GM21515 (cell line): ENCODE data around the gene SNRNP25.
A peak's percentile ranks its signal among the peaks of the same experiment; 100 is the strongest.

ENCODE experiments used
- ATAC-seq: cut with Tn5 transposase; IDR thresholded peaks from one replicate; pipeline ENCODE4 v1.9.1; 2021; ENCODE audit not compliant: unreplicated experiment

Gene SNRNP25

DNA sequence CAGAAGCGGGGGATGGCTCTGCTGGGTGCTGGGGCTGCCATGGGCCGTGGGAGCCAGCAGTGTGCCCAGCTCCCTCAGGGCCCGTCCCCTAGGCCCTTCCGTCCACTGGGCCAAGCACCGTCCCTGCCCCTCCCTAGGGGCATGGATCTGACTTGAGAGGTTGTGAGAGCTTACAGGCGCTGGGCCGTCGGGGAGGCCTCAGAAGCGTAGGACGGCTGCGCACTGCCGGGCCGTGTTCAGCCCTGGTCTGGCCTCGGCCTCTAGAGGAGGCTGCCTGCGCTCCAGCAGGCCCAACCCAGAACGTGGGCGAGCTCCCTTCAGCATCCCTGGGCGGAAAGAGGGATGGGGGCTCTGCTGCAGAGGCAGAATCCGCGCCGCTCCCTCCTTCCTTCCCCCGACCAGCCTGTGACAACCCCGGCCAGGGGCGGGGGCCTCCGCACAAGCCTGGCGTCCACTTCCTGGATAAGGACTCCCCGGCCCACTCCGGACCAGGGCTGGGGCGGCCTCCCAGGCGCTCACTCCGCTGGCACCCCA is 23.7 kb downstream of the SNRNP25 start:
- peak; percentile 11 for ATAC-seq

DNA sequence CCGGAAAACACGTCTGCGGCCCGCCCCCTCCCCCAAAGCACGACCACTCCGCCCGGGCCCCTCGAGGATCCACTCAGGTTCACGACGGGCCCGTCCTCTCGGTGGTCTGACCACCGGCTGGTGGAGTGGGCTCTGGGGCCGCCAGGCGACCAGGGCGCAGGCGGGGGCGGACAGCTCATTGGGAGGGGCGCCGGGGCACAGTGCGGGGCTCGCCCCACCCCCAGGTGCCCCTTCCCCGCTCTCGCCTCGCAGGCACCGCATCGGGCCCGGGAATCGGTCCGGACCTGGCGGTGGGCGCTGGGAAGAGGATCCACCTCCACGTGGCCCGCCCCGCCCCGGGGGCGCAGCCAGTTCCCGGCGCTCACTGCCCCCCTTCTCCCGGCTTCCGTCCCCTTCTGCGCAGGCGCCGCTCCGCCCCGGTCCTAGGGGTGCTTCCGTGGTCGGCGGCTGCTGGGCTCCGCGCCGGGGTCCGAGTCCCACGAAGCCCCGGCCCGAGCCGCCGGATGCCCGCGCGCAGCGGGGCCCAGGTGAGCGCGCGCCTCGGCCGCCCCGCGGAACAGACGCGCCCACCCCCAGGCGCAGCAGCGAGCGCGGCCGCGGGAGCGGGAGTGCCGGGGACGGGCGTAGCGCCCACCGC is 24.3 kb downstream of the SNRNP25 start, which contains the start of gene MPG:
TSS of gene MPG (plus strand) at position 419 of the 637 bp plus-strand sequence. CDS start at position 504, 85 bp downstream.
- peak; percentile 71 for ATAC-seq

DNA sequence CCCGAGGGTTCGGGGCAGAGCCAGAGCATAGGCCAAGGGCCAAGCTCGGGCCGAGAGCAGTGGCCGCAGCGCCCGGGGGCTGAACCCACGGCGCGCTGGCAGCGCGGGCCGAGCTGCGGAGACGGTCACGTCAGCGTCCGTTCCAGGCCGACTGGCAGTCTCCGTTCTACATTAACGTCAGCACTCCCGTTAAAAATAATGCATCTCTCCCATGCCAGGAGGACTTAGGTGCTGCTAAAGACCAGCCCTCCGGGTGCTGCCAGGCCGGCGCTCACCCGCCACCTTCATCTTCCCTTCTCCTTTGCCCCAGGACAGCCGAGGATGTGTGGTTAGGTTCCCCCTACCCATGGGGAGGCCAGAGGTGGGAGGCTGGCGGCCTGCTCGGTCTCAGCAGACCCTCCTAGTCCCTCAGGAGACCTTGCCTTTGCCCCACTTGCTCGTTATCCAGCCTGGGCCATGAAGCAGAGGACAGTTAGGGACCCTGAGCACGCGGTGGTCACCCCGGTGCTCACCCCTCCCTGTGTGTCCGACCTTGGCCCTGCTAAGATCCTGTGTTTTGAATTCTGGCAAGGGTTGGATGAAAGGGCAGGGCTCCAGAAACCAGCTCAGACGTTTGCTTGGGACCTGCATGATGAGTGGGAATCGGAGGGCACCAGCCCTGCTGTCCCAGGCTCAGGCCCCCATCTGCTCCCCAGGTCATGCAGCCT is 25.0 kb downstream of the SNRNP25 start:
- ATAC-seq = no peak

DNA sequence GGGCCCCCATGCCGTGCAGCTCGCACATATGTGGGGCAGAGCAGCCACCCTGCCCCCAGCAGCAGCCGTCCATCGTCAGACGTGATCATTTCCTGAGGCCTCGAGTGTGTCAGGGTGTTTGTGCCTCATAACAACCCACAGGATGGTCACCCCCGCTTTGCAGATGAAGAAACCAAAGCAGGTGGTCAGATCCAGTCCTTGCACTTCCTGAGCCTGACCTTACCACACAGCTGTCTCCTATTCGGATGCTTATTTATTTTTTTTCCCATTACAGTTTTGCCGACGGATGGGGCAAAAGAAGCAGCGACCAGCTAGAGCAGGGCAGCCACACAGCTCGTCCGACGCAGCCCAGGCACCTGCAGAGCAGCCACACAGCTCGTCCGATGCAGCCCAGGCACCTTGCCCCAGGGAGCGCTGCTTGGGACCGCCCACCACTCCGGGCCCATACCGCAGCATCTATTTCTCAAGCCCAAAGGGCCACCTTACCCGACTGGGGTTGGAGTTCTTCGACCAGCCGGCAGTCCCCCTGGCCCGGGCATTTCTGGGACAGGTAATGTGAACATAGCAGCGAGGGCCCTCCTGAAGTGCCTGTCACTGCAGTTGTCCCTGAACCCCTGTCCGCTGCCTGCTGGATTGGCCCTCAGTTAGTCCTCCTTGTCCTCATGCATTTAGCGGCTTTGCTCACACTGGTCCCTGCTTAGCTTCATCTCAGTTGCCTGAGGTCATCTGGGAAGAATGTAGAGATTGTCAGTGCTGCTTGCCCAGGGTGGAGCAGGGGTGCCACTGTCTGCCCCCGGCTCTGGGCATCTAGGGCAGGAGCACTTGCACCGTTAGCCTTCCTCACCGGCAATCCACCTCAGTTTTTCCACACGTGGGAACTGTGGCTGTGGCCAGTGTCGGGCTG is 25.8 kb downstream of the SNRNP25 start:
- ATAC-seq = no peak

DNA sequence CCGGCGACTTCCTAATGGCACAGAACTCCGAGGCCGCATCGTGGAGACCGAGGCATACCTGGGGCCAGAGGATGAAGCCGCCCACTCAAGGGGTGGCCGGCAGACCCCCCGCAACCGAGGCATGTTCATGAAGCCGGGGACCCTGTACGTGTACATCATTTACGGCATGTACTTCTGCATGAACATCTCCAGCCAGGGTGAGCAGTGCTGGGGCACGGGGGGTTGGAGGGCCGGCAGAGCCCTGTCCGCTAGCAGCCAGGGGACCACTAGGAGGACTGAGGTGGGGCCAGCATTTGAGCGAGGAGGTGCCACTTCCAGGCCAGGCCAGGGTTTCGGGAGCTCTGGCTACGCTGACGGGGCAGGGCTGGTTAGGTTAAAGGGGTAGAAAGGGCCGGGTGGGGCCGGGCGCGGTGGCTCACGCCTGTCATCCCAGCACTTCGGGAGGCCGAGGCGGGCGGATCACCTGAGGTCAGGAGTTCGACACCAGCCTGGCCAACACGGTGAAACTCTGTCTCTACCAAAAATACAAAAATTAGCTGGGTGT is 29.5 kb downstream of the SNRNP25 start:
- ATAC-seq = no peak

DNA sequence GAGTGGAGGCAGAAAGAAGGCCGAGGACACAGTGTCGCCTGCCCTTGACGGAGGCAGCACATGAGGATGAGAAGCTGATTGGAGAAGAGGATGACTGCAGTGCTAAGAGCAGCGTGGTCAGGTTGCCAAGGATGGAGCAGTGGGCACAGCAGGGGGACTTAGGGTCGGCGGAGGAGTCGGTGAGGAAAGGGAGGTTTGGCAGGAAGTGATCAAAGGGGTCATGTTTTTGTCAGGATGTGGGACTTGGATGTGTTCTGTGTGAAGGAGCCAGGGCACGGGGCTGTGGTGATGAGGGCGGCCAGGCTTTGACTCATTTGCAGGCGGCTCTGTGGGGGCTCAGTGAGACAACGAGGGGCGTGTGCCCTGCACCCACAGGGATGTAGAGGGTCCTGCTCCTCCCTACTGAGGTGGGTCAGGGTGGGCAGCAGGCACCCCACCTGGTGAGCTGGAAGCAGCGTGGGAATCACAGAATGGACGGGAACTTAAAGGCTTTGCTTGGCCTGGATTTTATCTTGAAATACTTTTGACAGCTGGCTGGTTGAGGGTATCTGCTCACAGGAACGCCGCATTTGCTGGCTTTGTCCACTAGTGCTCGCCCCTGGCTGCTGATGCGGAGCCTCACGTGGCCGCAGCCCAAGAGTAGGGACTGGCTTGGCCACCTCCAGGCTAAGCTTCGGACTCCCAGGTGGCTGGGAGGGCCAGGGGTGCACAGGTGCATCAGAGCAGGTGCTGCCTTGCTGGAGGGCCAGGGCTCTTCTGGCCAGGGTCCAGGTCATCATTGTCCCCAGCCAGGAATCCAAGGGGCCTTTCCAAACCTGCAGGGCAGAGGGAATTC is 30.4 kb downstream of the SNRNP25 start:
- no peak for ATAC-seq

DNA sequence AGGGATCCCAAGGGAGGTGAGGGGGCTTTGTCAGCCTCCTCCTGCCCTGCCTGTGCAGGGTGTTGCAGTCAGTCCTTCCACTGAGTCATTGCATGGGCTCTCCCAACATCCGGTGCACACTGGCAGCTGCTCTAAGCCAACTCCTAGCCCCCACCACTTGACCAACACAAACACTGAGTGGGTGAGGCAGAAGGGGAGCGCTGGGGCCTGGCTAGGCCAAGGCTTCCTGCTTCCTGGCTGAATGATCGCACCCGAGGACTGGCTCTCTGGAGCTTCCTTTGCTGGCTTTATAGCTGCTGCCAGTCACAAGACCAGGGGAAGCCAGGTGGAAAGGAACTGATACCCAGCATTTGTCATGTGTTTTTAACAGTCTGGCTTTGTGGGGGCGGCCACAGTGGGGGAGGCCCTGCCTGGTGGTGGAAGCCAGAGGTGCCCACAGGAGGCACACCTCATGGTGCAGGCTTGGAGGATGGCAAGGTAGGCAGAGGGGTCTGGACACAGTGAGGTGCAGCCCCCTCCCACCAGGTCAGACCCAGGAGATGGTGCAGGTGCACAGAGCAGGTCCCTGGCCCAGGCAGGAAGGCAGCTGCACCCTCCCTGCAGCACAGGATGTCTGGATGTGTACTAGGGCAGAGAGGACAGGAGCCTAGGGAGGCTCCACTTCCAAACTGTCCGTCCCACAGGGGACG is 31.2 kb downstream of the SNRNP25 start:
- ATAC-seq = no peak

DNA sequence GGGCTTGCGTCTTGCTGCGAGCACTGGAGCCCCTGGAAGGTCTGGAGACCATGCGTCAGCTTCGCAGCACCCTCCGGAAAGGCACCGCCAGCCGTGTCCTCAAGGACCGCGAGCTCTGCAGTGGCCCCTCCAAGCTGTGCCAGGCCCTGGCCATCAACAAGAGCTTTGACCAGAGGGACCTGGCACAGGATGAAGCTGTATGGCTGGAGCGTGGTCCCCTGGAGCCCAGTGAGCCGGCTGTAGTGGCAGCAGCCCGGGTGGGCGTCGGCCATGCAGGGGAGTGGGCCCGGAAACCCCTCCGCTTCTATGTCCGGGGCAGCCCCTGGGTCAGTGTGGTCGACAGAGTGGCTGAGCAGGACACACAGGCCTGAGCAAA is 31.8 kb downstream of the SNRNP25 start:
- no peak for ATAC-seq

DNA sequence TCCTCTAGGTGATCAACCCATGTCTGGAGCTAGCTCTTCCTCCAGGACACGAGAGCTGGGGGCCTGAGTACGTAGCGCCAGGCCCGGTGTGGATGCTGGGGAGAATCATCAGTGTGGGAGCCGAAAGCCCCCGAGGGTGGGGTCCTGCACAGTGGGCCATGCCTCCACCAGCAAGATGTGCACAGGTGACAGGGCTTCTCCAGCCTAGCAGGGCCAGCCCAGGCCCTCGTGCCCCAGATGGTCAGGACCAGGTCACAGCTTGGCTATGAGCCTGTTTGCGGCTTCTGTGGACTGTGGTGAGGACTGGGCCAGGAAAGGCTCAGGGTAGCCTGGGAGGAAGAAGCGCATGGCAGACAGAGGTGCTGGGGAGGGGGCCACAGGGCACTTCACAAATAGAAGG is 32.2 kb downstream of the SNRNP25 start:
- ATAC-seq = no peak

DNA sequence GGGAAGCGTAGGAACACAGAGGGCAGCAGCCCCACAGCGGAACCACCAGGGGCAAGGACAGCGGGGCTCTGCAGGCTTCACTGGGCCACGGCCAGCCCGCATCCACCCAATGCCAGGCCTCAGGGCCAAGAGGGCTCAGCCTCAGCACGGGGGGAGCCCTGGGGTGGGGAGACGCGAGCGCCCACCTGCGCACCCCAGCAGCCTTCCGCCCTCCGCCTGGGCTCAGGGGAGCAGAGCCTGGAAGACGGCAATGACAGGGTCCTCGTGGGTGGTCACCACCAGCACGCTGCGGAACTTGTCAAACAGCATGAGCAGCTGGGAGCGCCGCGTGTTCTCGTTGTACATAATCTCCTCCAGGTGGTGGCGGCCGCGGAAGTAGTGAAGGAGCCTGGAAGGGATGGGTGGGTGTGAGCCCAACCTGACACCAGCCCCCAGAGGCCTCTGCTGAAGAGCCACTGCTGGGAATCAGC is 32.9 kb downstream of the SNRNP25 start:
- no peak for ATAC-seq

DNA sequence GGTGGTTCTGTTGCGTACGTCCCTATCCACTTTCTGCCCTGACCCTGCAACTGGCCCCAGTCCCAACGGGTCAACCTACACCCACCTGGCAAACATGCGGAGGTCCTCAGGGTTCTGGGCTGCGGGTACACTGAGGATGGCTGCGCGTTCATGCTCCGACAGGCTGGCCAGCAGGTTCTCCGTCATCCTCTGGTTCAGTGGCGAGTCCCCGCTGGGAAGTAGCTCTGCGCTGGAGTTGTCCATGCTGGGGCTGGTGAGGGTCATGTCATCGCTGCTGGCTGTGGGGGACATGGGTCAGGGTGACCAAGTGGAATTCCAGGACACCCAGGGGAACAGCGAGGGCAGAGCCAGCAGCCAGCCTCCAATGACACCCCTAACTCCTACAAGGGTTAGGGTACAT is 35.0 kb downstream of the SNRNP25 start:
- ATAC-seq = no peak

DNA sequence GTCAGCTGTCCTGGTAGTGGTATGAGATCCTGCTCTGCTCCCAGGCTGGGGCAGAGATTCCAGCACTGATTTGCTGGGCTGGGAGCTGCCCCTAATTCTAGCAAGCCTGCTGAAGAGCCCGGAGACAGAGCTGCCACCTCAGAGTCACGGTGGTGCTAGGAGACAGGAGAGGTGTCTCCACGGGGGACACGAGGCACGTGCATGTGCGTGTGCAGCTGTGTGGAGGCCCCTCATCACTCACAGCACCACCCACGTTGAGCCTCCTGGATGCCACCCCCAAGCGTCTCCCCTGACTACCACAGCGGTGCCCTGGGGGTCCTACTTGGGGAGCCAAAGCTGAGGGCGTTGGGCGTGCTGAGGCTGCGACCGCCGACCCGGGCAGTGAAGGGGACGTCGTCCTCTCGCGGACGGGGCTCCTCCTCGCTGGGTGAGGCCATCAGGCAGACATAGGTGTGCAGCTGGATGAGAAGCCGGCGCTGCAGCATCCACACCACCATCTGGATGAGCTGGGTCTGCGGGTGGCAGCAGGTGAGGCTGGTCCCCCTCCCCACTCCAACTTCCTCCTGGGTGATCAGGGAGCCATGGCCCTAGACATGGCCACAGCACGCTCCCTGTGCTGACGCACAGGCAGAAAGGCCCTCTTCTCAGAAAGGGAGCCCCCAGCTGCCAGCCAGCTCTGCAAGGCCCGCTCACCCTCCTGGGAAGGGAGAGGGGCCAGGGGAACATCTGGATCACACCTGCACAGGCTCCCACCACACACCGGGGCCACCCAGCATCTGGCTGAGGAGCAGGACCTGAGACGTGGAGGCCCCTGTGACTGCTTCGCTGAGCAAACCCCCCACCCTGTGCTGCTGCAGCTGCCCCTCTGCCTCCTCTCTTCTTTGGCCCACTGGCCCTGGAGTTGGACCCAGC is 36.0 kb downstream of the SNRNP25 start:
- ATAC-seq = no peak

DNA sequence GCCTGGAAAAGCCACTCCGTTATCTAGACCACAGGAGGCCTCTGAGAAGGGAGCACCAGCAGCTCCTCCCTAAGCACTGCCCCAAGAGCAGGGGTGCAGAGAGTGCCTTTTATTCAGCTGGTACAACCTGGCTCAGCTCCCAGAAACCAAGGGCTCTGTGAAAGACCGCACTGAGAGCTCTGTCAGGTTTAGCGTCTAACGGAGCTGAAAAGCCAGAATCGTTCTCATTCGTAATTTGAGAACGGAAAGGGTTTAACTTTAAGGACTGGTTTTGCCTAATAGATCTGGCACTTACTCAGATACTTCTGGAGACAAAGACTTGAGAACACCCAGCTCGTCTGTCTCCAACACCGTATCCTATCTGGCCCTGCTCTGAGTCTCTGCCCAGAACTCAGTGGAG is 37.9 kb downstream of the SNRNP25 start:
- no peak for ATAC-seq

DNA sequence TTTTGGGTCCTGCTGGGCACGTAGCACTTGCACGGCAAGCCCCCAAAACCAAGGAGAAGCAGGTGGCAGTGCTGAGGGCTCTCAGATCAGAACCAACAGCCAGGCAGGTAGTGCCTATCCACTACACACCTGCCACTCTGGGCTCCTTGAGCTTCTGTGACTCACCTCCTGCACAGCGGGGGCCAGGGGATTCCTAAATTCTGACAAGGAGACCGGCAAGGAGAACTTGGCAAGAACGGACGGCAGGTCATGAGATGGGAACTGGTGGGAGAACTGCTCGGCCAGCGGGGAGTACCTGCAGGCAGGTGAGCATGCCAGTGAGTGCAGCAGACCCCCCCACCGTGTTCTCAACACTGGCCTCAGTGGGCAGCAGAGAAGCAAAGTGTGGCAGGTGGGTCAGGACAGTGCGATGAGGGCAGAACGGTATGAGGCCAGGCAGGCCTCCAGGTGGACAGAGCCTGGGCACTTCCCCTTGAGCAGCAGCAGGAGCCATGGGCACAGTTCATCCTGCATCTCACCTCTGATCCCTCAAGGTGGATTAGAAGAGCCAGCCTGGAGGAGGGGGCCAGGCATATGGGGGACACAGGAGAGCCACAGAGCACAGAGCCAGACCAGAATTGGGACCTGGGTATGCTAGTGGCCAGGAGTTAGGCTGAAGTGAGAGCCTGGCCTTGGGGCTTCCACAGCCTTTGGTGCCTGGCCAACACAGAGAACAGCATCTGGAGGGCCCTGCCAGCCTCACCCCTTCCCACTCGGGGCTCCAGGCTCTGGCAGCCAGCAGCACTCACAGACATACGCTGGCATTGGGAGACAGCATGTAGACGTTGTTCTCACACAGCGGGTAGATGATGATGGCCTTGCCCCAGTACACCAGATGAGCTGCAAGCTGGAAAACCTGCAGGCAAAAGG is 39.1 kb downstream of the SNRNP25 start:
- ATAC-seq = no peak

DNA sequence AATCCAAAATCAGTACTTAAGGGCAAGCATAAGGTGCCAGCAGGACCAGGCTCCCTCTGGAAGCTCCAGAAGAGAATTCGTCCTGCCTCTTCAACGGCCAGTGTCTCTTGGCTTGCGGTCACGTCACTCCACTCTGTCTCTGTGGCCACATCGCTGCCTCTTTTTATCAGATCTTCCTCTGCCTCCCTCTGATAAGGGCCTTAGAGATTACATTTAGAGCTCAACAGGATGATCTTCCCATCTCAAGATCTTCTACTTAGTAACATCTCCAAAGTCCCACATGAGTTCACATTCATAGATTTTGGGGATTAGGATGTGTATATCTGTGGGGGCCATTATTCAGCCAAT is 41.3 kb downstream of the SNRNP25 start:
- ATAC-seq = no peak

DNA sequence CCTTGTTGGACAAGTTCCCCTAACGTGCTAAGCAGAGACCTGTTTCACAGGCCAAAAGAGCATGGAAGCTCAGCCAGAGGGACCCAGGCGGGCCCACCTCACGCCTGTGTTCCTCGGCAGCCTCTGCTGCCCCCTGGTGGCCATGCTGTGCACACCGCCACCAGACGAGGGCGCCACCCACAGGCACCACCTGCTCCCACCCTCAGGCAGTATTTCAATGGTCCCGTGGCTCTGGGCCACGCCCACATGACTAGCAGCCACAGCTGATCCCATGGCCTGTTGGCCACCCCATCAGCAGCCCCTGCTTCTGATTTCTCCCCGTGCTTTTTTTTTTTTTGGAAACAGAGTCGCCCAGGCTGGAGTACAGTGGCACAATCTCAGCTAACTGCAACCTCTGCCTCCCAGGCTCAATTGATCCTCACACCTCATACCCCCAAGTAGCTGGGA is 43.3 kb downstream of the SNRNP25 start:
- ATAC-seq = peak; percentile 65

DNA sequence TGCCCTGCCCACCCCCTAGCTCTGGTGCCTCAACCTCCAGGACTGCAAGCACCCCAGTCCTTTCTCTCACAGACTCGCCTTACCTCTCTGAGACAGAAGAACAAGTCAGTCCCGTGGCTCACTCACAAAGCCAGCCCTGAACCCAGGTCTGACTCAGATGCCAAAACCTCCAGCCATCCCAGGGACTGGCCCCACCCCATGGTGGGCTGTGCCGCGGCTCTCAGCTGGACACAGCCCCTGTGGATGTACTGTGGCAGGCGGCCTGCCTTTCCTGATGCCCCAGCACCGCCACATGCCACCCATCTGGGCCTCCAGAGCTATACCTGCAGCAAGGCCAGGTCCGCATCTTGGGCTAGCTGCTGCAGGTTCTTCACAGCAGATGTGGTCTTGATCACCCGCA is 44.2 kb downstream of the SNRNP25 start:
- no peak for ATAC-seq

DNA sequence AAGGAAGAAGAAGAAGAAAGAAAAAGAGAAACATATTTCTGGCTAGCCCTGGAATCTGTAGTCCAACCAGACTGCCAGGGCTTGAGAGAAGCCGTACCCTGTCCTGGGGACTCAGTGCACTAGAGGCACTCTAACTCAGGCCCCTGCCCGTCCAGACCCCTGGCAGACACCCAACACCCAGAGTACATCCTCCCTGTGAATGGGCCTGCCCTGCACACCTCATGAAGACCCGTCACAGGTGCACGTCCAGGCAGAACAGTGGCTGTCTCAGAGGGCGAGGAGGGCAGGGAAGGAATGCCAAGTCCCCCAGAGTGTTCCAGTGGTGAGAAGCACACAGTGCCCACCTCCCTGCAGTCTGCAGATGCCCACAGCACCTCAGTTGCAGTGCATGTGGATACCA is 47.4 kb downstream of the SNRNP25 start:
- ATAC-seq = no peak
